Measurements from ENCODE around the gene MCRIP1.

MCRIP1 gene

GRCh38 chr17:81838753-81839255 is 5.7 kb upstream of the MCRIP1 start:
- TF ChIP-seq, protein P1, sequence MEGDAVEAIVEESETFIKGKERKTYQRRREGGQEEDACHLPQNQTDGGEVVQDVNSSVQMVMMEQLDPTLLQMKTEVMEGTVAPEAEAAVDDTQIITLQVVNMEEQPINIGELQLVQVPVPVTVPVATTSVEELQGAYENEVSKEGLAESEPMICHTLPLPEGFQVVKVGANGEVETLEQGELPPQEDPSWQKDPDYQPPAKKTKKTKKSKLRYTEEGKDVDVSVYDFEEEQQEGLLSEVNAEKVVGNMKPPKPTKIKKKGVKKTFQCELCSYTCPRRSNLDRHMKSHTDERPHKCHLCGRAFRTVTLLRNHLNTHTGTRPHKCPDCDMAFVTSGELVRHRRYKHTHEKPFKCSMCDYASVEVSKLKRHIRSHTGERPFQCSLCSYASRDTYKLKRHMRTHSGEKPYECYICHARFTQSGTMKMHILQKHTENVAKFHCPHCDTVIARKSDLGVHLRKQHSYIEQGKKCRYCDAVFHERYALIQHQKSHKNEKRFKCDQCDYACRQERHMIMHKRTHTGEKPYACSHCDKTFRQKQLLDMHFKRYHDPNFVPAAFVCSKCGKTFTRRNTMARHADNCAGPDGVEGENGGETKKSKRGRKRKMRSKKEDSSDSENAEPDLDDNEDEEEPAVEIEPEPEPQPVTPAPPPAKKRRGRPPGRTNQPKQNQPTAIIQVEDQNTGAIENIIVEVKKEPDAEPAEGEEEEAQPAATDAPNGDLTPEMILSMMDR (IDR thresholded peaks at IDR 0.05; ENCODE audit: low read depth, low read length), result no peak
- H3K27me3 ChIP-seq, result no peaks in the 10 kb centered on the region
- peaks cover 15% of the 10 kb centered on the region for H3K36me3 ChIP-seq
- no peaks in the 10 kb centered on the region for H3K9me3 ChIP-seq
- DNase-seq, result no peak
- H3K4me3 ChIP-seq (ENCODE audit: low read depth, low read length), result no peak overlapping the region
- no peaks in the 10 kb centered on the region for H3K4me1 ChIP-seq

GRCh38 chr17:81837641-81838040 is 4.5 kb upstream of the MCRIP1 start:
- Histone ChIP-seq H3K36me3 (peaks cover 3% of the 10 kb centered on the region), H3K4me1 (no peaks in the 10 kb centered on the region), H3K9me3 (no peaks in the 10 kb centered on the region), H3K4me3 (ENCODE audit: low read depth, low read length) (no peak overlapping the region), H3K27me3 (no peaks in the 10 kb centered on the region)
- TF ChIP-seq, protein P1 (IDR thresholded peaks at IDR 0.05; ENCODE audit: low read depth, low read length), result no peak
- DNase-seq, result no peak

- H3K36me3 ChIP-seq, result no peaks in the 10 kb centered on the region
- no peak for DNase-seq
- H3K4me3 ChIP-seq (ENCODE audit: low read depth, low read length), result peak within 1 kb of the TSS; percentile 87
- no peaks in the 10 kb centered on the region for H3K9me3 ChIP-seq
- no peaks in the 10 kb centered on the region for H3K27me3 ChIP-seq
- TF ChIP-seq, protein P1 (IDR thresholded peaks at IDR 0.05; ENCODE audit: low read depth, low read length), result no peak
- H3K4me1 ChIP-seq, result no peaks in the 10 kb centered on the region
Observed at GRCh38 chr17:81834831-81835267, 1.8 kb upstream of the MCRIP1 start, which contains the start of gene PPP1R27. Gene PPP1R27 (minus strand): TSS chr17:81835050. CDS start chr17:81834953, 97 bp downstream.

DNA sequence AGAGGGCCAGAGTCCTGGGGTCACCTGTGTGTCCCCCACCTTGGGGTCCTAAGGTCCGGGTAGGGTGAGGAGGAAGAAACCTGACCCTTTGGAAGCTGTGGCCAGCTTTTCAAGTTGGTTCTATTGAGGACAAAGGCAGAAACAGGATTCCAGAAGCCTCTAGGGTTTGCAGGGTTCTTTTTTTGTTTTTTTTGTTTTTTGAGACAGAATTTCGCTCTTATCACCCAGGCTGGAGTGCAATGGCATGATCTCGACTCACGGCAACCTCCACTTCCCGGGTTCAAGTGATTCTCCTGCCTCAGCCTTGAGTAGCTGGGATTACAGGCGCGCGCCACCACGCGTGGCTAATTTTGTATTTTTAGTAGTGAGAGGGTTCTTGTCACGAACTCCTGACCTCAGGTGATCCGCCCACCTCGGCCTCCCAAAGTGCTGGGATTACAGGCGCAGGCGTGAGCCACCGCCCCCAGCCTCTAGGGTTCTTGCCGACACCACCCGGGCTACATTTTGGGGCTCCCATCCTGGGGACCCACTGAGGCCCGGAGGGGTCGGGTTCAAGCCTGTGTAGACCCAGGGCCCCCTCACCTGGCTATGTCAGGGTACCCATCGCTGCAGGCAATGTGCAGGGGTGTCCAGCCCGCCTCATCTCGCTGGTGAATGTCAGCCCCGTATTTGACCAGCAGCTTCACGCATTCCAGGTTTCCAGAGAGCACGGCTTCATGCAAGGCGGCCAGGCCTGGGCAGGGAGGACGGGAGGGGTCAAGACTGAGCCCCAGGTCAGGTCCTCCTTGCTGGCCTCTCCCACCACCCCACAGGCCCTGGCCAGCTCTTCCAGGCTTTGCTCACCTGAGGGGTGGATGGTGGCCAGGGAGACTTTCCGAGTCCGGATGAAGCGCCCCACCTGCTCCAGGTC is 1.1 kb upstream of the MCRIP1 start:
- Histone ChIP-seq H3K27me3 (no peaks in the 10 kb centered on the region), H3K4me1 (no peaks in the 10 kb centered on the region), H3K36me3 (no peaks in the 10 kb centered on the region), H3K9me3 (no peaks in the 10 kb centered on the region), H3K4me3 (ENCODE audit: low read depth, low read length) (peak overlapping the region; percentile 87)
- DNase-seq, result no peak
- TF ChIP-seq, protein P1 (IDR thresholded peaks at IDR 0.05; ENCODE audit: low read depth, low read length), result no peak

DNA sequence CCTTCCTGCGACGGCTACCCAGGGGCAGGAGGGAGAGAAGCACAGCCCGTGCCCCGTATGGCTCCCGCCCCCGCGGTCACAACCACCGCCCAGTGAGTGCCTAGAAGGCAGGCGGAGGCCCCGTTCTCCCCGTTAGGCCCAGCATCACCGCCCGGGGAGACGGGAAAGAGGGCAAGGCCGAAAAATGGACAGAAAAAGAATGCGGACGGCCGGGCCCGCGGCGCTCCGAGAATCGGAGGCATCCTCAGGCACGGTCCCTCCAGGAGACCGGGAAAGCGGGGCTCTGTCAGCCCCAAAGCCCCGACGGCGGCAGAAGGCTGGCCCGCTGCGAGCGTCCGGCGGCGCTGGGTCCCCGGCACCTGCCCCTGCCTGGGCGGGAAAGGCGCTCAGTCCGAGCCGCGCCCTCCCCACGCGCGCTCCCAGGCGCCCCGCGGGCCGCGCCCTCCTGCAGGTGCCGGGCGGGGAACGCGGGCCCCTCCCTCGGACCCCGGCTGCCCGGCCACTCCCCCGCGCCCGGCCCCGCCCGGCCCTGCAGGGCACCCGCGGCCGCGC is 407 bp downstream of the MCRIP1 start:
- DNase-seq, result no peak
- Histone ChIP-seq H3K9me3 (no peaks in the 10 kb centered on the region), H3K4me1 (no peaks in the 10 kb centered on the region), H3K27me3 (no peaks in the 10 kb centered on the region), H3K4me3 (ENCODE audit: low read depth, low read length) (peak overlapping the region; percentile 84), H3K36me3 (no peaks in the 10 kb centered on the region)
- TF ChIP-seq, protein P1 (IDR thresholded peaks at IDR 0.05; ENCODE audit: low read depth, low read length), result no peak

All from BE2C (cell line).